Activated T-cell treated with anti-CD3 and anti-CD28 coated beads for 4 hours (primary cell): ENCODE data around the gene CEACAM20.
"Not testable (repeated sequence)": the region's sequence is repeated elsewhere in the genome, so short reads cannot be mapped to it uniquely, and the experiment has no call there.

Source experiments
- DNase-seq: peaks from one replicate; pipeline ENCODE4 v3.0.0-alpha.2; 2020

The CEACAM20 gene

DNA sequence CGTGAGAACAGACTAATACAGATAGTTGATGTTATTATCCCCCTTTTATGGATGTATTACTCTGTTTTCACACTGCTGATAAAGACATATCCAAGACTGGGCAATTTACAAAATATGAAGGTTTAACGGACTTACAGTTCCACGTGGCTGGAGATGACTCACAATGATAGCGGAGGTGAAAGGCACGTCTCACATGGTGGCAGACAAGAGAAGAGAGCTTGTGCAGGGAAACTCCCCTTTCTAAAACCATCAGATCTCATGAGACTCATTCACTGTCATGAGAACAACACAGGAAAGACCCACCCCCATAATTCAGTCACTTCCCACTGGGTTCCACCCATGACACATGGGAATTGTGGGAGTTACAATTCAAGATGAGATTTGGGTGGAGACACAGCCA lies 60.7 kb downstream of the CEACAM20 start:
- DNase-seq, result not testable (repeated sequence)

DNA sequence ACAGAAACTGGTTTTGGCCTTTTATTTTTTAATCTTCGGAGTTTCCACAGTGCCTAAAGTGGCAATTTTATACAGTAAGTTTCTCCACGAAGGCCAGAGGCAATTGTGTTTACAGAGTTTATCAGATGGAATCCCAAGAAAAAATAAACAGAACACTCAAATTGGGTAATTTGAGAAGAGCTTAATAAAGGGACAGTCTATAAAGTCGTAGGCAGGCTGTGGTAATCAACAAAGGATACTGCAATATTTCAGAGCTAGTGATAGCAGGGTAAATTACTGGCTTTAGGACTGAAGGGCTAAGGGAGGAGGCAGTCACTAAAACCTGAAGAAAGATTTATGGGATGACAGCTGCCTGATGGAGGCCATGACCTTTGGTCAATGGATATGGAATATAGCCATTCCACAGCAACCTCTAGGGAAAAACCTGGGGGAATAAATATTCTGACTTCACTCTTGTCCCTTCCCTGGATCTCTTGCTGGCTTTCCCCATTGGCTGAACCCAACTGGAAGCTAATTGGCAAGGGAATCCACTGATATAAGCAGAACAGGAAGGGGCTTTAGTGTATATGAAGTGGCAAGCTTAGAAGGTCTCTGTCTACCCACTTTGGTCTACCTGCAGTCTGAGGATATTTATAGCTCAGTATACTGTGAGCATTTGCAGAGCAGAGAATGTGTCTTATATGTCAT lies 66.7 kb downstream of the CEACAM20 start:
- not testable (repeated sequence) for DNase-seq
